Neural progenitor cell (in vitro differentiated cells): ENCODE measurements around the gene MMS19.

ENCODE experiments used
- CTCF ChIP-seq: fragments of 200-600 bp; sonication (generic); IDR thresholded peaks from 2 replicates; pipeline ENCODE4 v1.5.1; 2017; ENCODE audit warnings: antibody characterized with exemption, mild to moderate bottlenecking
- EZH2 ChIP-seq: fragments of 200-600 bp; sonication (generic); IDR thresholded peaks from 2 replicates; pipeline ENCODE4 v1.6.1; 2017; ENCODE audit warnings: antibody characterized with exemption, mild to moderate bottlenecking, moderate library complexity
- EZH2phosphoT487 ChIP-seq: fragments of 200-600 bp; sonication (generic); IDR thresholded peaks from 2 replicates; pipeline ENCODE4 v1.6.1; 2017; ENCODE audit warnings: antibody characterized with exemption

DNA sequence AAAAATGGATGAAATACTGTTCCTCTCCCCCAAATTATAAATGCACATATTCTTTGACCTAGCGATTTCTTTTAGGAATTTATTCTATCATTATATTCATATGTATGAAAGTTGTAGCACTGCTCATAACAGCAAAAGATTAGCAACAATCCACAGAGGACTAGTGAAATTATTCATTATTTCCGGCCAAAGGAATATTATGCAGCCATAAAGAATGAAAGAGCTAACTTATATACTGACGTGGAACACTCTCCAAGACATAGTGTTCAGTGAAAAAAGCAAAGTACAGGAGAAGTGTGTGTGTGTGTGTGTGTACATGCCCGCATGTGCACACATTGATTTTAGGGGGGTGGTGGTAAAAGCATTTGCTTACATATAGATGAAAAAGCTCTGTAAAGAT is 23.3 kb downstream of the MMS19 start:
- TF ChIP-seq EZH2phosphoT487 (no peak), EZH2 (no peak), CTCF (no peak)
